ENCODE results near the gene MYO3B. TPM values are rescaled to one million over a fixed set of nuclear protein-coding genes. Genes with fewer than 3 reads are reported as not detected.

MYO3B gene
- total RNA-seq, 1 experiment from 2014 or later, result 0.09 TPM

DNA sequence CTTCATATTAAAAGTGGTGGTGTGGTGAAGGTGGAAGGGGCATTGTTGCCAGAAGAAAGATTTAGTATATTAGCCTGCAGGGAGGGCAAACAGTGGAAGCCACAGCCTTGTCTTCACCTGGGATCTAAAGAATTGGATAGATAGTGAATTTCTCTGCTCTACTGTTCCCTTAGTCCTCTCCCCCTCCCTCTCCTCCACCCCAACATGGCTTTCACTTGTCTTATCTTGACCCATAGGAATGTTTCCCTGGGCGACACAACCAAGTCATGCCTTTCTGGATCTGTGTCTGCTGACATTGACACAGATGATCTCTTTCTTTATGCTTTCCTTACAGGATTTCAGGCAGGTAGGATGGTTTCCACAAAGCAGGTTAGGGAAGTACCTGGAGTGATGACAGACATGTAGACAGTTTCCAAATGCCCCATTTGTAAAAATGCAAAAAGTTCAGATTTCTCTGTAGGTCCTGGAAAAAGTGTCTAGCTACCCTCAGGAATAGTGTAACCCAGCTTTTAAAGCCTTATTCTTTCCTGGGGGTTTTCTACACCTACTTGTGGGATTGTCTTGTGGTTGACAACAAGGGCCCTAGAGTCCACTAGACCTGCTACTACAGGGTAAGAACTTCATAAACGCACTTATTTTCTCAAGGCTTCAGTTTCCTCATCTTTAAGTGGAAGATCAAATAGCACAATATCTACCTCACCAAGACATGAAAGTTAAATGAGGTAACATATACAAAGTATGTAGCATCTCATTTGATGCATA, 353.0 kb downstream of the MYO3B start:
- peaks cover 32% of the 10 kb centered on the region for H3K4me1 Mint-ChIP-seq (ENCODE audit: low read depth, unreplicated experiment)
- Histone ChIP-seq H3K27me3 (replicated peaks; ENCODE audit: control insufficient read depth, insufficient read depth, low read length) (no peaks in the 10 kb centered on the region), H3K4me3 (ENCODE audit: low read depth, low read length) (no peak overlapping the region), H3K4me1 (peaks cover 15% of the 10 kb centered on the region), H3K36me3 (ENCODE audit: control insufficient read depth, insufficient read depth, low read length) (no peaks in the 10 kb centered on the region), H3K9me3 (no peaks in the 10 kb centered on the region)
- POLR2A ChIA-PET, result no interaction called here
- no peaks in the 10 kb centered on the region for H3K27me3 Mint-ChIP-seq (ENCODE audit: insufficient read depth, unreplicated experiment)
- CTCF ChIA-PET, result interaction anchor here (0.6 to 1.1 kb wide), 3 partner anchors 121 to 474 kb away, joined by 3 to 4 read pairs (median 3); no protein-coding TSS in a partner anchor
- TF ChIP-seq, protein P1, sequence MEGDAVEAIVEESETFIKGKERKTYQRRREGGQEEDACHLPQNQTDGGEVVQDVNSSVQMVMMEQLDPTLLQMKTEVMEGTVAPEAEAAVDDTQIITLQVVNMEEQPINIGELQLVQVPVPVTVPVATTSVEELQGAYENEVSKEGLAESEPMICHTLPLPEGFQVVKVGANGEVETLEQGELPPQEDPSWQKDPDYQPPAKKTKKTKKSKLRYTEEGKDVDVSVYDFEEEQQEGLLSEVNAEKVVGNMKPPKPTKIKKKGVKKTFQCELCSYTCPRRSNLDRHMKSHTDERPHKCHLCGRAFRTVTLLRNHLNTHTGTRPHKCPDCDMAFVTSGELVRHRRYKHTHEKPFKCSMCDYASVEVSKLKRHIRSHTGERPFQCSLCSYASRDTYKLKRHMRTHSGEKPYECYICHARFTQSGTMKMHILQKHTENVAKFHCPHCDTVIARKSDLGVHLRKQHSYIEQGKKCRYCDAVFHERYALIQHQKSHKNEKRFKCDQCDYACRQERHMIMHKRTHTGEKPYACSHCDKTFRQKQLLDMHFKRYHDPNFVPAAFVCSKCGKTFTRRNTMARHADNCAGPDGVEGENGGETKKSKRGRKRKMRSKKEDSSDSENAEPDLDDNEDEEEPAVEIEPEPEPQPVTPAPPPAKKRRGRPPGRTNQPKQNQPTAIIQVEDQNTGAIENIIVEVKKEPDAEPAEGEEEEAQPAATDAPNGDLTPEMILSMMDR (IDR thresholded peaks at IDR 0.05; ENCODE audit: insufficient read depth in 1 of 2, low read depth in 1 of 2, low read length in 1 of 2, severe bottlenecking in 1 of 2, unreplicated experiment in 1 of 2), result no peak
- no peak overlapping the region for H3K27ac Mint-ChIP-seq (ENCODE audit: unreplicated experiment)
- H3K9me3 Mint-ChIP-seq (ENCODE audit: unreplicated experiment), result no peaks in the 10 kb centered on the region
- H3K36me3 Mint-ChIP-seq (ENCODE audit: insufficient read depth, unreplicated experiment), result no peaks in the 10 kb centered on the region
- BruUV-seq (replicated peaks), result no TSS peak
- no peak overlapping the region for H3K4me3 Mint-ChIP-seq (ENCODE audit: unreplicated experiment)
- no peak for DNase-seq
- intact Hi-C loops (cut with micrococcal nuclease; ENCODE audit: unreplicated experiment), result loop anchor here (5.0 kb wide), 2 partner anchors 124 to 181 kb away; no protein-coding TSS in a partner anchor

DNA sequence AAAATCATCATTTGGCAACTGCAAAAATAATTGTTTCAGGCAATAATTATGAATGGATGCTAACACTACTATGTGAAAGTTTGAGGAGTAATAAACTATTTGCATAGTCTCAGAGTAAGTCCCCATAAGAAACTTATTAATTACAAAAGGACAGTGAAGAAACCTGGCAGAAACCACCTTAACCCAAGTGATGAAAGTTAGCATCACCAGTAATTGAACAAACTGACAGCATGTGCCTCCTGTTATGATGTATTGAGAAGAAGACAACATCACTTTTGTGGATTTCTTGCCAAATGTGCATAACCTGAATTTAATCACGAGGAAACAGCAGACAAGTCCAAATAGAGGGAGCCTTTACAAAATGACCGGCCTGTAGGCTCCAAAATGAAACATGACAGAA, 353.9 kb downstream of the MYO3B start:
- no peak overlapping the region for H3K4me3 Mint-ChIP-seq (ENCODE audit: unreplicated experiment)
- POLR2A ChIA-PET, result no interaction called here
- CTCF ChIA-PET, result no interaction called here
- Histone ChIP-seq H3K27me3 (replicated peaks; ENCODE audit: control insufficient read depth, insufficient read depth, low read length) (no peaks in the 10 kb centered on the region), H3K4me1 (peaks cover 7% of the 10 kb centered on the region; the same call in 1 of the 2 replicates), H3K9me3 (no peaks in the 10 kb centered on the region), H3K36me3 (ENCODE audit: control insufficient read depth, insufficient read depth, low read length) (no peaks in the 10 kb centered on the region), H3K4me3 (ENCODE audit: low read depth, low read length) (no peak overlapping the region)
- intact Hi-C loops (cut with micrococcal nuclease; ENCODE audit: unreplicated experiment), result loop anchor here (5.0 kb wide), 2 partner anchors 125 to 180 kb away; no protein-coding TSS in a partner anchor
- peaks cover 29% of the 10 kb centered on the region for H3K4me1 Mint-ChIP-seq (ENCODE audit: low read depth, unreplicated experiment)
- no peaks in the 10 kb centered on the region for H3K27me3 Mint-ChIP-seq (ENCODE audit: insufficient read depth, unreplicated experiment)
- no peak for DNase-seq
- TF ChIP-seq, protein P1 (IDR thresholded peaks at IDR 0.05; ENCODE audit: insufficient read depth in 1 of 2, low read depth in 1 of 2, low read length in 1 of 2, severe bottlenecking in 1 of 2, unreplicated experiment in 1 of 2), result no peak
- BruUV-seq (replicated peaks), result no TSS peak
- H3K9me3 Mint-ChIP-seq (ENCODE audit: unreplicated experiment), result no peaks in the 10 kb centered on the region
- no peak overlapping the region for H3K27ac Mint-ChIP-seq (ENCODE audit: unreplicated experiment)
- no peaks in the 10 kb centered on the region for H3K36me3 Mint-ChIP-seq (ENCODE audit: insufficient read depth, unreplicated experiment)

DNA sequence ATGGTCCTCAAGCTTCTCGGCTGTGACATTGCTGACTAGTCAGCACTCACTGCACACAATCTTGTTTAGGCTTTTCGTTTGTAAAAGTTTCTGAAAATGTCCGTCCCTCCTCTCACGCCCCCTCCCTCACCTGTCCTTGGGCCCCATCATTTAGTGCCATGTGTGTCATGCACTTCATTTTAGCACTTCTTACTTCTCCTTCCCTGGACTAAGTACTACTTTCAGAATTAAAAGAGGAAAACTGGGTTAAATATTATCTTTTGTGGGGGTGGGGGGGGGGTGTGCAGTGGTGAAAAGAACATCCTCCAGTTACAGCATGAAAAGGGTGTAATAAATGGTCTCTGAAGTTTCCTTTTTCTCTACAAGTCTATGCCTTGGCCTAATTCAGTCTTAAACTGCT, 355.2 kb downstream of the MYO3B start:
- Histone ChIP-seq H3K36me3 (ENCODE audit: control insufficient read depth, insufficient read depth, low read length) (no peaks in the 10 kb centered on the region), H3K9me3 (no peaks in the 10 kb centered on the region), H3K27me3 (replicated peaks; ENCODE audit: control insufficient read depth, insufficient read depth, low read length) (no peaks in the 10 kb centered on the region), H3K4me1 (peaks cover 7% of the 10 kb centered on the region; the same call in 1 of the 2 replicates), H3K4me3 (ENCODE audit: low read depth, low read length) (no peak overlapping the region)
- H3K9me3 Mint-ChIP-seq (ENCODE audit: unreplicated experiment), result no peaks in the 10 kb centered on the region
- TF ChIP-seq, protein P1 (IDR thresholded peaks at IDR 0.05; ENCODE audit: insufficient read depth in 1 of 2, low read depth in 1 of 2, low read length in 1 of 2, severe bottlenecking in 1 of 2, unreplicated experiment in 1 of 2), result no peak
- DNase-seq, result no peak
- POLR2A ChIA-PET, result no interaction called here
- H3K27me3 Mint-ChIP-seq (ENCODE audit: insufficient read depth, unreplicated experiment), result no peaks in the 10 kb centered on the region
- no peak overlapping the region for H3K27ac Mint-ChIP-seq (ENCODE audit: unreplicated experiment)
- no TSS peak for BruUV-seq (replicated peaks)
- intact Hi-C loops (cut with micrococcal nuclease; ENCODE audit: unreplicated experiment), result loop anchor here (5.0 kb wide), 2 partner anchors 126 to 179 kb away; no protein-coding TSS in a partner anchor
- H3K4me1 Mint-ChIP-seq (ENCODE audit: low read depth, unreplicated experiment), result peaks cover 25% of the 10 kb centered on the region
- no peak overlapping the region for H3K4me3 Mint-ChIP-seq (ENCODE audit: unreplicated experiment)
- CTCF ChIA-PET, result interaction anchor here (1.0 kb wide), 1 partner anchor 146 kb away, joined by 3 read pairs; no protein-coding TSS in a partner anchor
- H3K36me3 Mint-ChIP-seq (ENCODE audit: insufficient read depth, unreplicated experiment), result no peaks in the 10 kb centered on the region

Measured in Caco-2 (cell line).